GM18505 (cell line): ENCODE data around the gene PHF20.

ENCODE experiments used
- ATAC-seq: cut with Tn5 transposase; IDR thresholded peaks from one replicate; pipeline ENCODE4 v1.9.1; 2021; ENCODE audit not compliant: unreplicated experiment
- POLR2A ChIP-seq: IDR thresholded peaks from 4 replicates; pipeline ENCODE4 v1.6.1; 2011; ENCODE audit warnings: borderline replicate concordance; ENCODE audit not compliant: insufficient read depth, insufficient read length; ENCODE audit errors: extremely low read depth

The PHF20 gene

DNA sequence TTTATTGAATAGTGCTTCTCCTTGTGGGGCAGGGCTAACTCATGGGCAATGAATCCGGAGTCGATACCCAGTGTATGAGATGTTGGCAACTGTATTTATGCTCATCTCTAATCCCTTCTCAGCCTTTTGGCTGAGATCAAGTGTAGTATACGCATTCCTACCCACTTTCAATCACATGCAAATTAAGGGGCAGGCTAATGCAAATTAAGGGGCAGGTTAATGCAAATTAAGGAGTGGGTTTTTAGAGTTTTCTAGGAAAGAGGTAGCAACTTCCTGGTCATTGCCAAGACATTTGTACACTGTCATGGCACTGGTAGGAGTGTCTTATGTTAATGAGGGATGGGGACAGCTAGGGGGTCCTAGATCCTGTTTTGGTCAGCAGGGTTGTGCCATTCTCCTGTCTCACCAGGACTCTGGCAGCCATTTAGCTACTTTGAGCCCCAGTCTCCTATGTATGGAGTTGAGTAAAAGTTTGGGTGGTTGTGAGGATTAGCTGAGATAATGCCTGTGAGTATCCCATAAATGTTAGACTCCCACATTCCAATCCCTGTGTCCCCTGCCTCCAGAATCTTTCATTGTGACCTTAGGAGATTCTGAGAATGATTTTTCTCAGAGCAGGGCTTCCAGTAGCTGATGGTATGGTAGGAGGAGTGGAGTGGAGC lies 196.3 kb downstream of the PHF20 start, which contains the start of gene CNBD2:
Gene CNBD2 (plus strand): TSS at position 612 of the 662 bp plus-strand sequence. CDS start 173 bp downstream, outside the sequence.
- no peak for TF ChIP-seq POLR2A

DNA sequence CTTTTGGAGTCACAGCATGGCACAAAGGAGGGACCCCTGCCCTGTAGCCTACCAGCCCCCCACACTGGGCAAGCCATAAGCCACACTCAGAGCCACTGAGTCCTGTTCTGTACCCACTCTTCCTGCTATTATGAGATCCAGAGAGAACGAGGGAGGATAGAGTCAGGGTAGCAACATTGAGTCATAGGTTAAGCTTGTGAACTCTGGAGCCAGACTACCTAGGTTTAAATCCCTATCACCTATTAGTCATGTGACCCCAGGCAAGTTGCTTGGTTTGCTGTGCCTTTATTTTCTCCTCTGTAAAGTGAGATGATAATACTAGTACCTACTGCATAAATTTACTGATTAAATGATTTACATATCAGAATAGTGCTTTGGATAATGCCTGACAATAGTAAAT lies 197.1 kb downstream of the PHF20 start:
- no peak for TF ChIP-seq POLR2A

More for the DNA sequence above, 196.3 kb downstream of the PHF20 start, which contains the start of gene CNBD2:
- no peak for ATAC-seq

DNA sequence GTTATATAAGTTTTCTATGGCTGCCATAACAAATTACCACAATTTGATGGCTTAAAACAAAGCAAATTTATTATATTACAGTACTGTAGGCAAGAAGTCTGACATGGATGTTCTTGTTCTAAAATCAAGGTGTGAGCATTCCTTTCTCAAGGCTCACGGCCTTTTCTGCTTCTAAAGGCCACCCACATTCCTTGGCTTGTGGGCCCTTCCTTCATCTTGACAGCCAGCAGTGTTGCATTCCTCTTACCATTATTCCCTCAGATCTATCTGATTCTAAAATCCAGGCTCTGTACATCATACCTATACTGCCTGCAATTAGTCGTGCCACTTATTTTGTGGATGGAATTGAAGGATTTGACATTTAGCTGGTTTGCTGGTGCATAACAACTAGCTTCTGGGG lies 200.2 kb downstream of the PHF20 start:
- no peak for ATAC-seq
- TF ChIP-seq POLR2A: no peak

More for the DNA sequence above, 197.1 kb downstream of the PHF20 start:
- no peak for ATAC-seq

DNA sequence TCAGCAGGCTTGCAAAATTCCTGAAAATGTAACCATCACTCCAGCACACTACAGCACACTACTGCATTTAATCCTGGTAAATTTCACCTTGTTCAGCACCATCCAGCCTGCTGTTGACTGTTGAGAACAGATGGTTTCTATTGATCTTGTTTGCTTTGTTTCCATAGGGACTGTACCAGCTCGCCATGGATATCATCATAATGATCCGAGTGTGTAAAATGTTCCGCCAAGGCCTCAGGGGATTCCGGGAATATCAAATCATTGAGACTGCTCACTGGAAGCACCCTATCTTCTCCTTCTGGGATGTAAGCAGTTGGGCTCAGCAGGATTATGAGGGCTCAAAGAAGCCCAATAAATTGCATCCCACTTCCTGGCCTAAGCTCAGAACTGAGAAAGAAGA lies 200.6 kb downstream of the PHF20 start:
- no peak for TF ChIP-seq POLR2A
- ATAC-seq: no peak

DNA sequence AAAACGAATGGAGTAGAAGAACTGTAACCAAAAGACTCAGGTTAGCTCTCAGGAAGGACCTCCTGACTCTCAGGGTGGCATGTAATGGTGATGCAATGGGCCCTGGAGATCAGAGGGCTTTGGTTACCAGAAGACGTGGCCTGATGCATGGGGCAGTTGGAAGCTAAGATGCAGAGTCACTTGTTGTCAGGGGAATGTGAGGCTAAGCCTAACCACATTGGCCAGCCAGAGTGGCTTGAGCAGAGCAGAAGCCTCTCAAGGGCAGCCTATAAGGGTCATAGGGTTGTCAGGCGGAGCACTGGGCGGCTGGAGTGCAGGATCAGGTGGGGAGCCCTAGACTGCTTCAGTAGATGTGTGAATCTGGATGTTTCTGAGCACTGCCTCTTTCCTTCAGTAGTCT lies 202.4 kb downstream of the PHF20 start:
- no peak for ATAC-seq
- TF ChIP-seq POLR2A: no peak

DNA sequence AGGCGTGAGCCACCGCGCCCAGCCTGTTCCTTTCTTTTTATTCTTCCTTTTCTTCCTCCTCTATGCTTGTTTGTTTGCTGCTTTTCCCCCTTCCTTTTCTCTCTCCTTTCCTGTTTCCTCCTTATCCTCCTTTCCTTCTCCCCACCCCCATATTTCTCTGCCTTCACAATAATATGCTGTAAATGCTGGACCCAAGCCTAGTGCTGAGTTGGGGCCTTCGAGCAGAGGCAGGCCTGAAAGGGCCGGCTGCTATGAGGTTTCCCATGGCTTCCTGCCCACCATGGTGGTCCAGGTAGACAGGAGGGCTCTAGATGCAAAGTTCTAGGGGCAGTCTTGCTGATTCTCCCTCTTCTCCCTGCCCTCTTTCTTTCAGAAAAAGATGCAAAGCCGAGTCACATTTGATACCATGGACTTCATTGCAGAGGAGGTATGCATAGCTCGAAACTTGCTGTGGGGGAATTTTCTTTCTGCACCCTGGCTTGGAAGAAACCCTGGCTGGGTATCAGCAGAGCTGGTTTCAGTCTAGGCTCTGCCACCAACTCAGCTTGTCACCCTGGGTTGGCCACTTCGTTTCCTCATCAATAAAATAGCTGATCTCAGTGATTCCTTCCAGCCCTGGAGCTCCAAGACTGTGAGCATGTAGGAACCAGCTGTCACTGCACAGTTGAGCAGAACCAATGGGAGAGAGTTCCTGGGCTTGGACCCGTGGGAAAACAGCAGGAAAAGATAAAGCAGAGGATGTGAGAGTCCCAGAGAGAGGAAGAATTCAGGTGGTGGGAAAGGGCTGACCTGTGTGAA lies 204.0 kb downstream of the PHF20 start:
- ATAC-seq: no peak
- no peak for TF ChIP-seq POLR2A

DNA sequence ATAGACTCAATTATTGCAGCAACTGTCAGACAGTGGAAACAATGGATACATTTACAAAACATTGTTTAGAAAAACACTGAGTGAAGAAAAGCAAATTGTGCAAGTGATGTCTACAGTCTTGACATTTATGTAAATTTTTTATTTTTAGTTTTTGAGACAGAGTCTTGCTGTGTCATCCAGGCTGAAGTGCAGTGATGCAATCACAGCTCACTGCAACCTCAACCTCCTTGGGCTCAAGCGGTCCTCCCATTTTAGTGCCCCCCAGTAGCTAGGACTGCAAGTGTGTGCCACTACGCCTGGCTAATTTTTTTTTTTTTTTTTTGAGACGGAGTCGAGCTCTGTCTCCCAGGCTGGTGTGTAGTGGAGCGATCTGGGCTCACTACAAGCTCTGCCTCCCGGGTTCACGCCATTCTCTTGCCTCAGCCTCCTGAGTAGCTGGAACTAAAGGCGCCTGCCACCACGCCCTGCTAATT lies 206.3 kb downstream of the PHF20 start:
- no peak for TF ChIP-seq POLR2A

DNA sequence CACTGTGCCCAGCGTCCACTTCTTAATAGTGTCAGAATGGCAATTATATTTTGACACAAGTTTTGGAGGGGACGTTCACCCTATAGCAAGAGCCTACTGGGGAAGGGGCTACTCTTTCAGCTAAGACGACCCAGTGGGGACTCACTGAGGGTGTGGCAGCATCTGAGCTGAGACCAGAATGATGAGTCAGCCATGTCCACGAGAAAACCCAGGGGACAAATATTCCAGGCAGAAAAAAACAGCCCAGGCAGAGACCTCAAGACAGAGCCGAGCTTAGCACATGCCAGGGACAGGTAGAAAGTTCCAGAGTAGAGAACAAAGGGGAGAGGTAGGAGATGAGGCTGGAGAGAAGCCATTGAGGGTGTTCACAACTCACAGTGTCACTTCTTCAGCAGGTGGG lies 207.7 kb downstream of the PHF20 start:
- no peak for TF ChIP-seq POLR2A
- no peak for ATAC-seq

More for the DNA sequence above, 206.3 kb downstream of the PHF20 start:
- ATAC-seq: no peak

DNA sequence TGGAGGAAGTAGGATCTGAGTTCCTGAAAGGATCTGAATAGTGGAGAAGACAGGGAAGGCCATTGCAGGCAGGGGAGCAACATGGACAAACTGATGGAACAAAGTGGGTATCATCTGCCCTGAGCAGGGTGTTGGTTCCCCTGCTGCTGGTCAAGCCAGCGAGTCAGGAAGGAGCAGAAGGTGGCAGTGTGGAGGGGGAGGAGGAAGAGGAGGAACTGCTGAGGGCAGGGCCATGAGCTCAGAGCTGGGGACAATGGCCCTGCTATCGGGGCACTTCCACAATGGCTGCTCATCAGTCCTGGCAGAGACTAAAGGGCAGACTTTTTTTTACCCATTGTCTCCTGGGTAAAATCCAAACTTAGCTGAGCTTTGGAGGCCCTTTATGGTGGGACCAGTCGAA lies 210.2 kb downstream of the PHF20 start:
- ATAC-seq: no peak
- TF ChIP-seq POLR2A: no peak

DNA sequence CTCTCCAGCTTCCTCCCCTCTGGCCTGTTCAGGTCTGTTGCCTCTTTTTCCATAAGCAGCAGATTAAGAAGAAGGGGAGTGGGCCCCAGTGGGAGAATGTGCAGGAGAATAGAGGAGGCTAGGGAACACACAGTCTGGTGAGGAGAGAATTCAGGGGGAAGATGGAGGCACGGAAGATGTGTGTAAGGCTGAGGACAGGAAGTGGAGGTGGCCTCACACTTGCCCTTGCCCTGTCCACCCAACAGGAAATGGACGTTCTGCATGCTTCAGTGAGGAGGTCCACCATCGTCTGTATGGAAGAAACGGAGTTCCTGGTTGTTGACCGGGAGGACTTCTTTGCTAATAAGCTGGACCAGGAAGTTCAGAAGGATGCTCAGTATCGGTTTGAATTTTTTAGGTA lies 212.6 kb downstream of the PHF20 start:
- TF ChIP-seq POLR2A: no peak
- ATAC-seq: no peak

DNA sequence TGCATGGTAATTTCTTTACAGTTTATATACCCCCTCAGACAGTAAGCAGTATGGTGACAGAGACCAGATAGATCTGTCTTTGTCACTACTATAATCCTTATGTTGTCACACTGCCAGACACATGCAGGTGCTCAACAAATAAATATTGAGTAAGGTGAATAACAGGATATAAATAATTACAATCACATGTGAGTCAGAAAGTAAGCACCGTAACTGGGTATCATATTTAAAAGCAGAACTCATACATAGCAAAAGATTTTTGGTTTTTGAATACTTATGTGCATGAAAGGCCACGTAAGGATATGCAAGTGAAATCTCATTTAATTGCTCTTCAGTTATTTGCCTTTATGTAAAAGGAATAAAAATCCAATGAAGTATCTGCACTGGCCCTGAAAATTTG lies 214.0 kb downstream of the PHF20 start:
- ATAC-seq: no peak
- TF ChIP-seq POLR2A: no peak

DNA sequence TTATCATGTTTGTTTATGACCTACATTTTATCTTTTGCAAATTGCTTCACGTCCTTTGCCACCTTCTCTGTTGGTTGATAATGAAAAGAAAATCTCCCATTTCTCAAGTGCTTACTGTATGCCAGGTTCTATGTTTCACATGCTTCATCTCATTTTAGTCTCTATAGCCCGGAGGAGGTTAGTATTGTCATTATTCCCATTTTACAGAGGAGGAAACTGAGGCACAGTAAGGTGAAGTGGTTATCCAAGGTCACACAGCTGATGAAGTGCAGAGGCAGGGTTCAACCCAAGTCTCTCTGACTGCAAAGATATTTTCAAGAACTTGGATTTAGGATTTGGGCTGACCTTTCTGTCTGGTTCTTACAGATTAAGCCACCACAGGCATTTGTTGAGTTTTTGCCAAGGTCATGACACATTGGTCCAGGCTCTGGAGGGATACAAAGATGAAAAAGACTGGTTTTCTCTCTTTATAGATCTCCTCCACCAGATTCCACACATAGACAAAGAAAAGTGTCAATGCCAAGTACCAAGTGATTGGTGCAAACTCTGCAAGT lies 217.2 kb downstream of the PHF20 start:
- TF ChIP-seq POLR2A: no peak
- ATAC-seq: no peak

DNA sequence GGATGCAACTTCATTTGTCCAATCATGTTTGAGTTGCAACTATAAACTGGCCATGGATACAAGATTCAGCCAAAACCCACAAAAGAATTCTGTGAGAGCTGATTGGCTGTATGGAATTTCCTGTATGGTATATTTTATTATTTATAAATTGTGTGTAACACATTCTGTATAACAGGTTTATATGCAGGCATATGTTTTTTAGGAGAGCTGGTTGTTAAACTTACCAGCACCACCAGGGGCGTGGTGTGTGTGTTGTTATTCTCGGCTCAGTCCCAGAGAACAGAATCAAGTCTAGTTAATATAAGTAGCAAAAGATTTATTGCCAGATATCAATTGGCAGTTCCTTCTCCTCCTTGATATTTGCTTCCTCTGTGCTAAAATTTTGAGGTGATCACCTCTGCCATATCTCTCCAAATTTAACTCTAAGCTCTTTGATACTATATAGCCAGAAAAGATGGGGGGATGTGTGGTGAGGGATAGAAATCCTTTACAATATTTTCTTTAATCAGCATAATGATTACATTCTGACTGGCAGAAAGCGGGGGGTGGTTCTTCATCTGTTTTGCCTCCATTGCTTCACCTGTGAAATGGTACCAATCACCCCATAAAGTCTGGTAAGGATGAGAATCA lies 219.4 kb downstream of the PHF20 start:
- ATAC-seq: no peak
- TF ChIP-seq POLR2A: no peak
